ENCODE measurements around the gene MTTP.

DNA sequence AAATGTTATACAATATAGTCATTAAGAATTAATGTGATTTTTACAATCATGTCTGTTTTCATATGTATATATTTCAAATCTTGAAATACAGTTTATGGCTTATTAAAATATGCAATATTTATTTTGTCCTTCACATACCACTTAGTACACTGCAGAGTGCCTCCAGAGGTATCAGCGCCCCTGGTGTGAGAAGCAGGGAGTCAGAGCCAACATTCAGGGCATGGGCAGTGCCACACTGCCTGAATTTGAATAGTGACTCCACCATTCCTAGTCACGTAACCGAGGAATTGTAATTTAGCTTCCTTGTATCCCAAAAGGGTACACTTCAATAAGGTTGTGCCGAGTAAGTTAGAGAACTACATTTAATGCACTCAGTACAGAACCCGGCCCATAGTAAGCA, 87.3 kb downstream of the MTTP start:
- no peak for TF ChIP-seq TARDBP (IDR thresholded peaks at IDR 0.05)
- TF ChIP-seq, protein P1, sequence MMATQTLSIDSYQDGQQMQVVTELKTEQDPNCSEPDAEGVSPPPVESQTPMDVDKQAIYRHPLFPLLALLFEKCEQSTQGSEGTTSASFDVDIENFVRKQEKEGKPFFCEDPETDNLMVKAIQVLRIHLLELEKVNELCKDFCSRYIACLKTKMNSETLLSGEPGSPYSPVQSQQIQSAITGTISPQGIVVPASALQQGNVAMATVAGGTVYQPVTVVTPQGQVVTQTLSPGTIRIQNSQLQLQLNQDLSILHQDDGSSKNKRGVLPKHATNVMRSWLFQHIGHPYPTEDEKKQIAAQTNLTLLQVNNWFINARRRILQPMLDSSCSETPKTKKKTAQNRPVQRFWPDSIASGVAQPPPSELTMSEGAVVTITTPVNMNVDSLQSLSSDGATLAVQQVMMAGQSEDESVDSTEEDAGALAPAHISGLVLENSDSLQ (IDR thresholded peaks at IDR 0.05): no peak
- TF ChIP-seq ZNF384 (IDR thresholded peaks at IDR 0.05): no peak
- no peak for TF ChIP-seq NFRKB (IDR thresholded peaks at IDR 0.05)
- TF ChIP-seq ELF4 (IDR thresholded peaks at IDR 0.05): no peak
